Right renal pelvis (tissue), 4 donors: ENCODE data around the gene ETFRF1. TPM values are rescaled to one million over a fixed set of nuclear protein-coding genes. Genes with fewer than 3 reads are reported as not detected.

Experiments
- polyA plus RNA-seq, 4 donors: library from polyadenylated mRNA; unstranded; fragments of 120-200 nt; gene quantifications; one replicate each; pipeline ENCODE4 v1.2.1, GENCODE V29; 2013; ENCODE audit not compliant: insufficient read length in 4 of 4

The ETFRF1 gene
- polyA plus RNA-seq, 4 donors = 42.6 to 55.1 (median 51.4) TPM

Other genes with a start within 250 kb of the ETFRF1 start
- gene BCAT1, start 246.1 kb upstream of the ETFRF1 start, polyA plus RNA-seq = 10 to 100 TPM; 45.8 to 60.8 (median 55.3) TPM
- gene DNAI7, start 77 bp upstream of the ETFRF1 start, polyA plus RNA-seq = 1 to 10 TPM; 5.2 to 7.2 (median 6.4) TPM
- 10 to 100 TPM; 34.5 to 46.5 (median 41.9) TPM for gene KRAS, start 55.7 kb downstream of the ETFRF1 start, polyA plus RNA-seq